Activated CD8-positive, alpha-beta T cell treated with anti-CD3 and anti-CD28 coated beads for 36 hours (primary cell): Measurements from ENCODE around the gene PDIA3. TPM values are rescaled to one million over a fixed set of nuclear protein-coding genes. Genes with fewer than 3 reads are reported as not detected.

ENCODE experiments used
- ATAC-seq: fragments of 200-7000 bp; cut with Tn5 transposase; one replicate; pipeline ENCODE4 v1.10.0; 2021; ENCODE audit warnings: mild to moderate bottlenecking, moderate library complexity
- CTCF ChIA-PET: fragments of 350-600 bp; sonication (Branson Sonifier 250); formaldehyde crosslinking; loops from one replicate; lab custom pipeline; 2021; ENCODE audit warnings: antibody characterized with exemption; lab: Charles Lee
- POLR2A ChIA-PET: fragments of 350-600 bp; sonication (Branson Sonifier 250); formaldehyde crosslinking; loops from one replicate; lab custom pipeline; 2021; ENCODE audit warnings: antibody characterized with exemption; lab: Charles Lee
- DNase-seq: peaks from one replicate; pipeline ENCODE4 v3.0.0-alpha.2; 2020
- H3K27ac Mint-ChIP-seq: one replicate; pipeline ENCODE4 v1.8.0; 2021; ENCODE audit warnings: mild to moderate bottlenecking, mixed read lengths
- H3K27me3 Mint-ChIP-seq: one replicate; pipeline ENCODE4 v1.8.0; 2021; ENCODE audit warnings: mixed read lengths
- H3K36me3 Mint-ChIP-seq: one replicate; pipeline ENCODE4 v1.8.0; 2021; ENCODE audit warnings: low read depth, mixed read lengths
- H3K4me1 Mint-ChIP-seq: one replicate; pipeline ENCODE4 v1.8.0; 2021; ENCODE audit warnings: low read depth, mixed read lengths
- H3K4me3 Mint-ChIP-seq: one replicate; pipeline ENCODE4 v1.8.0; 2021; ENCODE audit warnings: mild to moderate bottlenecking, moderate library complexity, mixed read lengths
- H3K9me3 Mint-ChIP-seq: one replicate; pipeline ENCODE4 v1.8.0; 2021; ENCODE audit warnings: mixed read lengths
- CTCF ChIP-seq: fragments of 200-600 bp; IDR thresholded peaks from one replicate; pipeline ENCODE4 v1.8.0; 2022; ENCODE audit warnings: antibody characterized with exemption, mild to moderate bottlenecking
- intact Hi-C: fragments of 100-400 bp; cut with micrococcal nuclease; formaldehyde crosslinking; loops from one replicate; pipeline ENCODE4 v1.10.0; 2022
- total RNA-seq, 2 experiments: library from RNA; stranded (reverse); gene quantifications; one replicate each; pipeline ENCODE4 v1.2.3, GENCODE V29; 2021

Gene PDIA3
- total RNA-seq, 2 experiments from 2014 or later = 213 to 241 TPM

- ATAC-seq (peak; percentile 97), DNase-seq (peak; percentile 100)
- intact Hi-C loops = no loop called here
- peaks cover 43% of the 10 kb centered on the region for H3K4me1 Mint-ChIP-seq
- peak within 1 kb of the TSS; percentile 98 for H3K27ac Mint-ChIP-seq
- H3K4me3 Mint-ChIP-seq = peak within 1 kb of the TSS; percentile 98
- TF ChIP-seq CTCF = no peak
- POLR2A ChIA-PET = interaction anchor here (0.9 to 2.8 kb wide), 10 partner anchors 9 to 45 kb away, joined by 3 to 30 read pairs (median 12); partner anchors contain the start of genes ELL3, HYPK, MFAP1 and SERINC4
- peaks cover 45% of the 10 kb centered on the region for H3K36me3 Mint-ChIP-seq
- H3K9me3 Mint-ChIP-seq = no peaks in the 10 kb centered on the region
- CTCF ChIA-PET = interaction anchor here (1.0 to 3.1 kb wide), 3 partner anchors 15 to 33 kb away, joined by 3 to 17 read pairs (median 3); partner anchors contain the start of genes ELL3 and MFAP1
- no peaks in the 10 kb centered on the region for H3K27me3 Mint-ChIP-seq
Measured at GRCh38 chr15:43791993-43792760, 45.9 kb downstream of the PDIA3 start, which contains the start of gene SERF2. Gene SERF2, plus strand, starts transcription at chr15:43792320. Its CDS starts 57 bp downstream, at chr15:43792377.

- CTCF ChIA-PET = interaction anchor here (1.4 to 3.1 kb wide), 2 partner anchors 16 to 32 kb away, joined by 3 to 17 read pairs; partner anchors contain the start of genes ELL3 and MFAP1
- H3K9me3 Mint-ChIP-seq = no peaks in the 10 kb centered on the region
- peaks cover 45% of the 10 kb centered on the region for H3K36me3 Mint-ChIP-seq
- H3K4me1 Mint-ChIP-seq = peaks cover 43% of the 10 kb centered on the region
- ATAC-seq (peak; percentile 12), DNase-seq (peak; percentile 76)
- H3K27me3 Mint-ChIP-seq = no peaks in the 10 kb centered on the region
- POLR2A ChIA-PET = interaction anchor here (0.6 to 2.8 kb wide), 14 partner anchors 8 to 432 kb away, joined by 3 to 30 read pairs (median 4); partner anchors contain the start of genes ELL3, HYPK, MFAP1 and SERINC4
- peak overlapping the region; percentile 98 for H3K27ac Mint-ChIP-seq
- intact Hi-C loops = no loop called here
- H3K4me3 Mint-ChIP-seq = peak overlapping the region; percentile 98
- TF ChIP-seq CTCF = no peak
Measured at GRCh38 chr15:43792761-43793476, 46.7 kb downstream of the PDIA3 start.

GRCh38 chr15:43793647-43794046 is 47.4 kb downstream of the PDIA3 start:
- ChIA-PET CTCF (interaction anchor here (3.1 kb wide), 1 partner anchor 16 kb away, joined by 17 read pairs; the partner anchor contains the start of gene ELL3), POLR2A (interaction anchor here (0.6 to 2.8 kb wide), 13 partner anchors 7 to 433 kb away, joined by 3 to 30 read pairs (median 4); partner anchors contain the start of genes ELL3, HYPK, MFAP1 and SERINC4)
- Mint-ChIP-seq H3K27me3 (no peaks in the 10 kb centered on the region), H3K4me3 (peak overlapping the region; percentile 98), H3K36me3 (peaks cover 51% of the 10 kb centered on the region), H3K4me1 (peaks cover 49% of the 10 kb centered on the region), H3K27ac (peak overlapping the region; percentile 98), H3K9me3 (no peaks in the 10 kb centered on the region)
- DNase-seq (no peak), ATAC-seq (no peak)
- intact Hi-C loops = no loop called here
- no peak for TF ChIP-seq CTCF

- Mint-ChIP-seq H3K27ac (peak overlapping the region; percentile 98), H3K27me3 (no peaks in the 10 kb centered on the region), H3K36me3 (peaks cover 59% of the 10 kb centered on the region), H3K4me1 (peaks cover 53% of the 10 kb centered on the region), H3K9me3 (no peaks in the 10 kb centered on the region), H3K4me3 (peak overlapping the region; percentile 98)
- no peak for ATAC-seq
- no peak for TF ChIP-seq CTCF
- ChIA-PET CTCF (interaction anchor here (1.2 to 3.1 kb wide), 2 partner anchors 10 to 17 kb away, joined by 3 to 17 read pairs; partner anchors contain the start of gene ELL3), POLR2A (interaction anchor here (0.7 to 2.6 kb wide), 8 partner anchors 8 to 30 kb away, joined by 3 to 16 read pairs (median 4); partner anchors contain the start of gene MFAP1)
- no peak for DNase-seq
- intact Hi-C loops = no loop called here
Measured at GRCh38 chr15:43794269-43795037, 48.2 kb downstream of the PDIA3 start.
